ENCODE data around the gene MT1E.

GRCh38 chr16:56634715-56635440, 9.3 kb downstream of the MT1E start:
- TF ChIP-seq CTCF (IDR thresholded peaks at IDR 0.05) (no peak), POLR2A (IDR thresholded peaks at IDR 0.05) (no peak)
